Measurements from ENCODE around the gene MMP26. TPM values are rescaled to one million over a fixed set of nuclear protein-coding genes. Genes with fewer than 3 reads are reported as not detected.

The MMP26 gene
- total RNA-seq, result not detected in 2 replicates

GRCh38 chr11:4704054-4704789 lies at the start of gene MMP26:
Gene MMP26, plus strand, starts transcription at chr11:4704784.

GRCh38 chr11:4697585-4697984 lies 7.0 kb upstream of the MMP26 start, which contains the start of gene OR51E2:
Gene OR51E2, minus strand, starts transcription at chr11:4697853. Its CDS starts 15,142 bp downstream, at chr11:4682711.

Other genes with a start within 250 kb of the MMP26 start
- gene OR52K1, start 222.1 kb upstream of the MMP26 start, total RNA-seq, result not detected in 2 replicates
- gene OR52M1, start 159.6 kb upstream of the MMP26 start, total RNA-seq, result not detected in 2 replicates
- not detected in 2 replicates for gene OR52I2, start 123.0 kb upstream of the MMP26 start, total RNA-seq
- not detected in 2 replicates for gene OR52I1, start 110.7 kb upstream of the MMP26 start, total RNA-seq
- 7.2 and 12.2 TPM in 2 replicates for gene TRIM68, start 96.6 kb upstream of the MMP26 start, total RNA-seq
- not detected in 2 replicates for gene OR51D1, start 67.3 kb upstream of the MMP26 start, total RNA-seq
- gene OR51E1, start 60.8 kb upstream of the MMP26 start, total RNA-seq, result not detected in 2 replicates
- not detected in 2 replicates for gene OR51E2, start 6.9 kb upstream of the MMP26 start, total RNA-seq
- gene OR51F1, start 65.2 kb downstream of the MMP26 start, total RNA-seq, result not detected in 2 replicates
- gene OR52R1, start 99.6 kb downstream of the MMP26 start, total RNA-seq, result not detected in 2 replicates
- not detected in 2 replicates for gene OR51F2, start 116.5 kb downstream of the MMP26 start, total RNA-seq
- gene OR51S1, start 144.4 kb downstream of the MMP26 start, total RNA-seq, result not detected in 2 replicates
- gene OR51T1, start 177.1 kb downstream of the MMP26 start, total RNA-seq, result not detected in 2 replicates
- not detected in 2 replicates for gene OR51A7, start 199.0 kb downstream of the MMP26 start, total RNA-seq
- gene OR51G2, start 214.6 kb downstream of the MMP26 start, total RNA-seq, result not detected in 2 replicates
- gene OR51G1, start 219.6 kb downstream of the MMP26 start, total RNA-seq, result not detected in 2 replicates
- gene OR51A4, start 242.8 kb downstream of the MMP26 start, total RNA-seq, result not detected in 2 replicates